ENCODE data around the gene SPRN. TPM values are rescaled to one million over a fixed set of nuclear protein-coding genes. Genes with fewer than 3 reads are reported as not detected.
"Not testable (repeated sequence)": the region's sequence is repeated elsewhere in the genome, so short reads cannot be mapped to it uniquely, and the experiment has no call there.

The SPRN gene
- total RNA-seq, 1 donor from 2014 or later, result 0.06 TPM

GRCh38 chr10:133388236-133388972, 36.0 kb downstream of the SPRN start:
- H3K9me3 ChIP-seq (ENCODE audit: low read depth), result no peaks in the 10 kb centered on the region
- no peaks in the 10 kb centered on the region for H3K27me3 ChIP-seq
- H3K27me3 Mint-ChIP-seq (ENCODE audit: insufficient read depth, low read depth), result peaks cover 5% of the 10 kb centered on the region
- no peak overlapping the region for H3K9ac ChIP-seq
- TF ChIP-seq EZH2 (IDR thresholded peaks at IDR 0.05) (no peak), EZH2phosphoT487 (IDR thresholded peaks at IDR 0.05) (no peak), CTCF (IDR thresholded peaks at IDR 0.05) (no peak)
- H3K36me3 Mint-ChIP-seq, result peaks cover 2% of the 10 kb centered on the region
- peaks cover 2% of the 10 kb centered on the region for H3K4me1 ChIP-seq
- peaks cover 4% of the 10 kb centered on the region for H3F3A ChIP-seq (ENCODE audit: low read depth)
- H3K27ac Mint-ChIP-seq, result no peak overlapping the region
- no peaks in the 10 kb centered on the region for H4K20me1 ChIP-seq (ENCODE audit: low read depth)
- DNase-seq (ENCODE audit: low spot score), result no peak
- no peak overlapping the region for H3K27ac ChIP-seq
- H3K4me3 ChIP-seq, result no peak overlapping the region
- H3K4me3 Mint-ChIP-seq, result no peak overlapping the region
- H3K4me2 ChIP-seq, result no peak overlapping the region
- no peaks in the 10 kb centered on the region for H3K9me3 Mint-ChIP-seq
- H2AFZ ChIP-seq (replicated peaks), result no peak overlapping the region
- peaks cover 8% of the 10 kb centered on the region for H3K4me1 Mint-ChIP-seq
- no peaks in the 10 kb centered on the region for H3K36me3 ChIP-seq
- H3K79me2 ChIP-seq (ENCODE audit: low read depth), result no peaks in the 10 kb centered on the region

- H3K9ac ChIP-seq; H3F3A ChIP-seq (ENCODE audit: low read depth); H3K36me3 Mint-ChIP-seq; H3K79me2 ChIP-seq (ENCODE audit: low read depth); H3K4me1 ChIP-seq; H2AFZ ChIP-seq (replicated peaks); H3K9me3 ChIP-seq (ENCODE audit: low read depth); H3K27ac Mint-ChIP-seq; H3K27me3 Mint-ChIP-seq (ENCODE audit: insufficient read depth, low read depth); DNase-seq (ENCODE audit: low spot score); H3K27ac ChIP-seq; H3K9me3 Mint-ChIP-seq; H3K4me3 Mint-ChIP-seq; H3K27me3 ChIP-seq; H3K36me3 ChIP-seq; H3K4me2 ChIP-seq; H4K20me1 ChIP-seq (ENCODE audit: low read depth); H3K4me1 Mint-ChIP-seq; H3K4me3 ChIP-seq: not testable (repeated sequence)
Observed at GRCh38 chr10:133386951-133387350, 37.5 kb downstream of the SPRN start.

- H3K9me3 Mint-ChIP-seq, result no peaks in the 10 kb centered on the region
Observed at GRCh38 chr10:133385214-133385613, 39.2 kb downstream of the SPRN start.

More at GRCh38 chr10:133385214-133385613, 39.2 kb downstream of the SPRN start:
- Histone ChIP-seq H3K9me3 (ENCODE audit: low read depth) (no peaks in the 10 kb centered on the region), H3K4me2 (no peak overlapping the region), H3K79me2 (ENCODE audit: low read depth) (no peaks in the 10 kb centered on the region), H3K27ac (no peak overlapping the region), H4K20me1 (ENCODE audit: low read depth) (peaks cover 5% of the 10 kb centered on the region), H3K27me3 (peaks cover 3% of the 10 kb centered on the region), H3K4me3 (no peak overlapping the region), H2AFZ (replicated peaks) (no peak overlapping the region), H3F3A (ENCODE audit: low read depth) (no peaks in the 10 kb centered on the region), H3K4me1 (no peaks in the 10 kb centered on the region), H3K9ac (no peak overlapping the region), H3K36me3 (no peaks in the 10 kb centered on the region)
- Mint-ChIP-seq H3K4me3 (no peak overlapping the region), H3K27ac (no peak overlapping the region), H3K36me3 (peaks cover 2% of the 10 kb centered on the region), H3K4me1 (peaks cover 4% of the 10 kb centered on the region), H3K27me3 (ENCODE audit: insufficient read depth, low read depth) (peaks cover 4% of the 10 kb centered on the region)
- no peak for DNase-seq (ENCODE audit: low spot score)
- TF ChIP-seq CTCF (IDR thresholded peaks at IDR 0.05), result no peak
- no peak for TF ChIP-seq EZH2phosphoT487 (IDR thresholded peaks at IDR 0.05)
- TF ChIP-seq EZH2 (IDR thresholded peaks at IDR 0.05), result no peak

All from neural progenitor cell (in vitro differentiated cells).